MM.1S (cell line): ENCODE data around the gene SLC25A29.

Source experiments
- DNase-seq: peaks from one replicate; pipeline ENCODE4 v3.0.0-alpha.2; 2015
- H2AFZ ChIP-seq: fragments of 300-600 bp; sonication (generic); 2 replicates; pipeline ENCODE4 v1.6.0; 2016; ENCODE audit warnings: antibody characterized with exemption, low read length
- H3F3A ChIP-seq: fragments of 300-600 bp; sonication (generic); 2 replicates; pipeline ENCODE4 v1.6.1; 2016; ENCODE audit warnings: mild to moderate bottlenecking, antibody characterized with exemption, low read length, moderate library complexity, mixed read lengths; ENCODE audit not compliant: insufficient read depth
- H3K27ac ChIP-seq: fragments of 300-600 bp; sonication (generic); 2 replicates; pipeline ENCODE4 v1.5.1; 2016; ENCODE audit warnings: mild to moderate bottlenecking, low read length
- H3K27me3 ChIP-seq: fragments of 300-600 bp; sonication (generic); replicated peaks from 2 replicates; pipeline ENCODE4 v1.6.0; 2016; ENCODE audit warnings: low read length; ENCODE audit not compliant: insufficient read depth
- H3K36me3 ChIP-seq: fragments of 300-600 bp; sonication (generic); replicated peaks from 2 replicates; pipeline ENCODE4 v1.6.1; 2016; ENCODE audit warnings: mild to moderate bottlenecking, low read length, mixed read lengths; ENCODE audit not compliant: insufficient read depth
- H3K4me1 ChIP-seq: fragments of 300-600 bp; sonication (generic); 2 replicates; pipeline ENCODE4 v1.6.1; 2016; ENCODE audit warnings: low read length, mixed read lengths
- H3K4me2 ChIP-seq: fragments of 300-600 bp; sonication (generic); 2 replicates; pipeline ENCODE4 v1.6.0; 2016; ENCODE audit warnings: low read depth, low read length
- H3K4me3 ChIP-seq: fragments of 300-600 bp; sonication (generic); 2 replicates; pipeline ENCODE4 v1.5.1; 2016; ENCODE audit warnings: low read length, mixed read lengths
- H3K79me2 ChIP-seq: fragments of 300-600 bp; sonication (generic); 2 replicates; pipeline ENCODE4 v1.6.1; 2016; ENCODE audit warnings: mixed run types, low read length, mixed read lengths
- H3K9ac ChIP-seq: fragments of 300-600 bp; sonication (generic); 2 replicates; pipeline ENCODE4 v1.6.1; 2016; ENCODE audit warnings: low read length, mixed read lengths
- H3K9me2 ChIP-seq: fragments of 300-600 bp; sonication (generic); replicated peaks from 2 replicates; pipeline ENCODE4 v1.6.1; 2016; ENCODE audit warnings: mild to moderate bottlenecking, low read length, mixed read lengths; ENCODE audit not compliant: insufficient read depth
- H3K9me3 ChIP-seq: fragments of 300-600 bp; sonication (generic); replicated peaks from 2 replicates; pipeline ENCODE4 v1.6.1; 2016; ENCODE audit warnings: mild to moderate bottlenecking, low read length, mixed read lengths; ENCODE audit not compliant: insufficient read depth
- H4K20me1 ChIP-seq: fragments of 300-600 bp; sonication (generic); 2 replicates; pipeline ENCODE4 v1.6.1; 2016; ENCODE audit warnings: mild to moderate bottlenecking, low read length, moderate library complexity, mixed read lengths; ENCODE audit not compliant: insufficient read depth
- CTCF ChIP-seq: fragments of 300-600 bp; sonication (generic); IDR thresholded peaks from 2 replicates; pipeline ENCODE4 v1.5.1; 2016; ENCODE audit warnings: antibody characterized with exemption, low read length, mixed read lengths
- EZH2 ChIP-seq: fragments of 300-600 bp; sonication (generic); optimal IDR thresholded peaks from 2 replicates; pipeline ENCODE3; 2017; ENCODE audit warnings: low read depth, mild to moderate bottlenecking, antibody characterized with exemption, low read length, mixed read lengths
- EZH2phosphoT487 ChIP-seq: fragments of 300-600 bp; sonication (generic); IDR thresholded peaks from 2 replicates; pipeline ENCODE4 v1.6.1; 2018; ENCODE audit warnings: antibody characterized with exemption, low read length

SLC25A29 gene

DNA sequence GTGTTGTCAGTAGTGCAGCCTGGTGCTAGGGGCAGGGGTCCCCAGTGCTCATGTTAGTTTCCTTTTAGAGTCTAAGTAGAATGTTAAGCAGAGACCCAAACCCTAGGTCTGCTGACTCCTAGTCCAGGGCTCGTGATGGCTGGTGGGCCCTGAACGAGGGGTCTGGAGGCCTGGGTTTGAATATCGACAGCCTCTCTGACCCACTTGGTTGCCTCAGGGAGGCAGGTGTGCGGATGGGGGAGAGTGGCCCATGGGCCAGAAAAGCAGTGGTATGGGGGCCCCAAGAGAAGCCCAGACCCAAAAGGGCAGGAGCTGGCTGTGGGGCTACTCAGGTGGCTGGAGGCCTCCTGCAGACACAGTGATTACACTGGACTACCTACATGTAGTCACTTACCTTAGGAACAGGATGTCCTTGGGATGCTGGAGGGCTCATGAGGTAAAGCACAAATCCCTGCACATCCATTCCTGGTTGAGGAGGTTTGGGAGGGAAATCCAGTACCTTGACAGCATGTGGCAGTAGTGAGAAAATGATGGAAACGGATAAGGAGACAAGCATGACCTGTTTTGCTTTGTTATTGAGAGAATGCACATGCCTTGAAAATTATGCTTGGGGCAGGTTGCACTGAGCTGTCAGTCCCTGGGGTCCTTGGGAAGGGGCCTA is 1.7 kb upstream of the SLC25A29 start:
- Histone ChIP-seq H2AFZ (no peak overlapping the region), H3K79me2 (no peaks in the 10 kb centered on the region), H3K4me3 (no peak overlapping the region), H3K4me2 (no peak overlapping the region), H3K4me1 (no peaks in the 10 kb centered on the region), H3K9me2 (no peaks in the 10 kb centered on the region), H3K9ac (no peak overlapping the region), H3K27ac (no peak overlapping the region), H3K9me3 (no peaks in the 10 kb centered on the region), H3K36me3 (no peaks in the 10 kb centered on the region), H3F3A (no peaks in the 10 kb centered on the region), H4K20me1 (no peaks in the 10 kb centered on the region), H3K27me3 (peaks cover 7% of the 10 kb centered on the region; the same call in 1 of the 2 replicates)
- DNase-seq = no peak
- TF ChIP-seq CTCF = no peak
- TF ChIP-seq EZH2phosphoT487 = no peak
- TF ChIP-seq EZH2 = no peak

- no peaks in the 10 kb centered on the region for H3K79me2 ChIP-seq
- peak overlapping the region; percentile 52; the same call in 1 of the 2 replicates for H3K4me2 ChIP-seq
- no peaks in the 10 kb centered on the region for H3K9me3 ChIP-seq
- no peak for DNase-seq
- no peak overlapping the region for H3K9ac ChIP-seq
- no peaks in the 10 kb centered on the region for H3K36me3 ChIP-seq
- TF ChIP-seq EZH2phosphoT487 (no peak), CTCF (no peak), EZH2 (no peak)
- no peaks in the 10 kb centered on the region for H3F3A ChIP-seq
- H3K27ac ChIP-seq = no peak overlapping the region
- H3K4me3 ChIP-seq = peak overlapping the region; percentile 37; the same call in 1 of the 2 replicates
- H4K20me1 ChIP-seq = no peaks in the 10 kb centered on the region
- no peaks in the 10 kb centered on the region for H3K9me2 ChIP-seq
- peaks cover 7% of the 10 kb centered on the region; the same call in 1 of the 2 replicates for H3K27me3 ChIP-seq
- H2AFZ ChIP-seq = no peak overlapping the region
- no peaks in the 10 kb centered on the region for H3K4me1 ChIP-seq
These were observed 938 bp upstream of the SLC25A29 start for GRCh38 chr14:100306998-100307765.

- Histone ChIP-seq H2AFZ (no peak overlapping the region), H3K9ac (no peak overlapping the region), H4K20me1 (no peaks in the 10 kb centered on the region), H3K36me3 (no peaks in the 10 kb centered on the region), H3K9me2 (no peaks in the 10 kb centered on the region), H3K4me1 (no peaks in the 10 kb centered on the region), H3K27me3 (peaks cover 7% of the 10 kb centered on the region; the same call in 1 of the 2 replicates), H3K4me3 (no peak overlapping the region), H3K4me2 (no peak overlapping the region), H3K79me2 (no peaks in the 10 kb centered on the region), H3F3A (no peaks in the 10 kb centered on the region), H3K27ac (no peak overlapping the region), H3K9me3 (no peaks in the 10 kb centered on the region)
- no peak for TF ChIP-seq EZH2
- no peak for TF ChIP-seq EZH2phosphoT487
- TF ChIP-seq CTCF = no peak
- DNase-seq = no peak
These were observed 732 bp downstream of the SLC25A29 start for GRCh38 chr14:100305324-100306100.
